ENCODE data around the gene SLIT3. TPM values are rescaled to one million over a fixed set of nuclear protein-coding genes. Genes with fewer than 3 reads are reported as not detected.

The SLIT3 gene
- total RNA-seq, 1 experiment from 2014 or later = 0.92 TPM

GRCh38 chr5:168697034-168697720 is 603.8 kb downstream of the SLIT3 start:
- no peak overlapping the region for H2AK5ac ChIP-seq (ENCODE audit: insufficient read length, low read length)
- H3K79me2 ChIP-seq (ENCODE audit: insufficient read depth, low read length) = no peaks in the 10 kb centered on the region
- H3K27ac Mint-ChIP-seq = no peak overlapping the region
- no peak overlapping the region for H3T11ph ChIP-seq (ENCODE audit: low read length)
- no peak overlapping the region for H2AFZ ChIP-seq (ENCODE audit: low read length)
- no peak for TF ChIP-seq CTCF (conservative IDR thresholded peaks at IDR 0.05)
- no peak overlapping the region for H2BK15ac ChIP-seq (ENCODE audit: low read depth, low read length)
- no peak overlapping the region for H3K23ac ChIP-seq (ENCODE audit: insufficient read length, low read depth, low read length)
- H3K9ac ChIP-seq (ENCODE audit: extremely low read depth, insufficient read length, low read length) = no peak overlapping the region
- H3K56ac ChIP-seq (ENCODE audit: insufficient read length, low read depth, low read length) = no peak overlapping the region
- no peak overlapping the region for H2BK20ac ChIP-seq (ENCODE audit: low read depth, low read length, poor library complexity, severe bottlenecking)
- WGBS (ENCODE audit: extremely low coverage, insufficient read length, low lambda C conversion rate) = no CpG with 5 or more reads among the region's 11 CpGs
- H3K4me1 Mint-ChIP-seq = peaks cover 2 to 3% of the 10 kb centered on the region in 2 experiments; a peak in 2 of 4 replicates
- no peak overlapping the region for H2BK120ac ChIP-seq (ENCODE audit: low read depth, low read length, poor library complexity, severe bottlenecking)
- no peaks in the 10 kb centered on the region for H3K23me2 ChIP-seq (ENCODE audit: insufficient read length, low read depth, low read length, poor library complexity, severe bottlenecking)
- no peaks in the 10 kb centered on the region for H3K9me3 ChIP-seq (ENCODE audit: control insufficient read depth, low read depth, low read length)
- no peak overlapping the region for H3K18ac ChIP-seq (ENCODE audit: insufficient read length, low read depth, low read length)
- H3K4me2 ChIP-seq (ENCODE audit: insufficient read depth, insufficient read length, low read length) = no peak overlapping the region
- H3K14ac ChIP-seq (ENCODE audit: insufficient read depth, low read length) = no peak overlapping the region
- H3K4me3 Mint-ChIP-seq = no peak overlapping the region
- no peak overlapping the region for H4K91ac ChIP-seq (ENCODE audit: insufficient read length, low read depth, low read length)
- DNase-seq = no peak
- H2BK5ac ChIP-seq (ENCODE audit: insufficient read length, low read length) = no peak overlapping the region
- no peaks in the 10 kb centered on the region for H3K79me1 ChIP-seq (ENCODE audit: insufficient read depth, low read depth, low read length, poor library complexity, severe bottlenecking)
- no peak overlapping the region for H2BK12ac ChIP-seq (ENCODE audit: insufficient read length, low read depth, low read length)
- no peak overlapping the region for H3K4ac ChIP-seq (ENCODE audit: low read depth, low read length)
- H3K36me3 Mint-ChIP-seq (ENCODE audit: insufficient read depth in 1 of 3, low read depth in 3 of 3) = no peaks in the 10 kb centered on the region
- H3K27ac ChIP-seq (ENCODE audit: insufficient read length, low read depth, low read length) = no peak overlapping the region
- no peak overlapping the region for H4K8ac ChIP-seq (replicated peaks; ENCODE audit: insufficient read length, low read depth, low read length)
- no peaks in the 10 kb centered on the region; the same call in 1 of the 2 replicates for H3K27me3 ChIP-seq (ENCODE audit: insufficient read depth, low read length)
- peaks cover 35% of the 10 kb centered on the region for H3K27me3 Mint-ChIP-seq (ENCODE audit: low read depth)
- H3K9me3 Mint-ChIP-seq = no peaks in the 10 kb centered on the region
- no peak overlapping the region for H4K5ac ChIP-seq (ENCODE audit: insufficient read length, low read depth, low read length)
- no peaks in the 10 kb centered on the region for H3K4me1 ChIP-seq (ENCODE audit: insufficient read depth, low read length)
- H4K20me1 ChIP-seq (ENCODE audit: control insufficient read depth, insufficient read depth, insufficient read length) = no peaks in the 10 kb centered on the region
